Panc1 (cell line): ENCODE results near the gene HS3ST2. TPM values are rescaled to one million over a fixed set of nuclear protein-coding genes. Genes with fewer than 3 reads are reported as not detected.

ENCODE experiments used
- ATAC-seq: fragments of 200-7000 bp; cut with Tn5 transposase; 2 replicates; pipeline ENCODE4 v1.9.1; 2020; ENCODE audit warnings: mild to moderate bottlenecking, moderate library complexity
- BruUV-seq: library from RNA; stranded (reverse); fragments of 400-500 nt; replicated peaks from 2 replicates; lab custom pipeline; 2021; lab: Mats Ljungman, UMichigan
- CTCF ChIA-PET: fragments of 300-600 bp; sonication (Branson Sonifier 250); formaldehyde crosslinking; loops from one replicate; lab custom pipeline; 2022; ENCODE audit warnings: antibody characterized with exemption; lab: Charles Lee
- POLR2A ChIA-PET: fragments of 300-600 bp; sonication (Branson Sonifier 250); formaldehyde crosslinking; loops from one replicate; lab custom pipeline; 2022; ENCODE audit warnings: antibody characterized with exemption; lab: Charles Lee
- DNase-seq: peaks from one replicate; pipeline ENCODE4 v3.0.0-alpha.2; 2010; ENCODE audit warnings: low read depth, low spot score
- H3K27ac ChIP-seq: 2 replicates; pipeline ENCODE4 v1.5.1; 2011; ENCODE audit warnings: mild to moderate bottlenecking, low read length, inconsistent platforms
- H3K27me3 ChIP-seq: fragments of 200-500 bp; sonication (Bioruptor generic); 2 replicates; pipeline ENCODE4 v1.6.0; 2014; ENCODE audit warnings: low read length, inconsistent platforms; ENCODE audit not compliant: control insufficient read depth, insufficient read depth
- H3K36me3 ChIP-seq: fragments of 200-500 bp; sonication (Bioruptor generic); 2 replicates; pipeline ENCODE4 v1.5.1; 2014; ENCODE audit warnings: inconsistent platforms, mild to moderate bottlenecking, low read length, moderate library complexity; ENCODE audit not compliant: control insufficient read depth, insufficient read depth
- H3K4me1 ChIP-seq: 2 replicates; pipeline ENCODE4 v1.5.1; 2011; ENCODE audit warnings: inconsistent platforms, mild to moderate bottlenecking, low read length, moderate library complexity; ENCODE audit not compliant: control insufficient read depth, insufficient read depth
- H3K4me3 ChIP-seq, 2 experiments: 2 replicates each; pipeline ENCODE4 v1.5.1; 2011 to 2012; ENCODE audit warnings: low read depth in 2 of 2, low read length in 2 of 2, mild to moderate bottlenecking in 2 of 2, inconsistent platforms in 1 of 2, moderate library complexity in 1 of 2
- H3K9me3 ChIP-seq: fragments of 200-500 bp; sonication (Bioruptor generic); 2 replicates; pipeline ENCODE4 v1.5.1; 2014; ENCODE audit warnings: low read depth, mild to moderate bottlenecking, inconsistent platforms, low read length, moderate library complexity; ENCODE audit not compliant: control insufficient read depth, insufficient read depth
- POLR2AphosphoS5 ChIP-seq: IDR thresholded peaks from 2 replicates; pipeline ENCODE4 v1.6.1; 2012; ENCODE audit warnings: mild to moderate bottlenecking, low read depth, low read length, moderate library complexity
- SIN3A ChIP-seq: IDR thresholded peaks from 2 replicates; pipeline ENCODE4 v1.6.1; 2012; ENCODE audit warnings: low read depth, mild to moderate bottlenecking, low read length, moderate library complexity, borderline replicate concordance; ENCODE audit not compliant: insufficient read depth
- TCF7L2 ChIP-seq: IDR thresholded peaks from 2 replicates; pipeline ENCODE4 v1.6.1; 2011; ENCODE audit warnings: mild to moderate bottlenecking, low read depth, low read length, inconsistent platforms
- in situ Hi-C: cut with HindIII; loops from 2 replicates; pipeline ENCODE4 v1.10.0; 2016; ENCODE audit warnings: low sequenced_read_pairs, low pct_unique_long_range_greater_than_20kb
- intact Hi-C: fragments of 100-400 bp; cut with micrococcal nuclease; formaldehyde crosslinking; loops from one replicate; pipeline ENCODE4 v1.10.0; 2022; ENCODE audit not compliant: unreplicated experiment
- total RNA-seq: library from RNA; stranded (reverse); gene quantifications from one replicate; pipeline ENCODE4 v1.2.1, GENCODE V29; 2021; ENCODE audit not compliant: unreplicated experiment
- TF ChIP-seq, protein P1 (sequence below): fragments of 450-650 bp; IDR thresholded peaks from 2 replicates; pipeline ENCODE4 v1.5.1; 2017; ENCODE audit warnings: mild to moderate bottlenecking
- TF ChIP-seq, protein P2 (sequence below), 2 experiments: IDR thresholded peaks; 2 replicates each; pipeline ENCODE4 v1.6.1; 2011 to 2012; ENCODE audit warnings: low read depth in 2 of 2, control low read depth in 1 of 2, low read length in 1 of 2, mild to moderate bottlenecking in 1 of 2, moderate library complexity in 1 of 2; ENCODE audit not compliant: insufficient read depth in 1 of 2

Gene HS3ST2
- total RNA-seq, 1 experiment from 2014 or later = not detected

DNA sequence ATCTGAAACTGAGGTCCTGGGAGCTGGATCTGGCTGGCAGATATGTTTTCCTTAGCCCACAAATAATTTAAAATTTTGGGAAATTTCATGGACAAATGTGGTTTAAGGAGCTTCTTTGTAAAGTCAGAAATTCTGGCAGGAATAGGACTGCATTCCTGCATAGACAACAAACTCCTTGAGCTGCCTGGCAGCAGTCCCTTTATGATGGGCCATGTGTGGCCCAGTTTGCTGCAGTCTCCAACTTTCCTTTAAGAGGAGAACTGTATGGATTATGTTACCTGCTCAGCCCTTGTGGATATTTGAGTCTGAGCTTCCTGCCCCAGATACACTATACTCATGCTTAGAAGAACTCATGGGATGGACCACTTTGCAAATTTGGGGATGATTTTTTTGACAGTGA, 48.5 kb upstream of the HS3ST2 start:
- no peak for DNase-seq
- Histone ChIP-seq H3K4me3 (no peak overlapping the region), H3K36me3 (no peaks in the 10 kb centered on the region), H3K9me3 (no peaks in the 10 kb centered on the region), H3K4me1 (no peaks in the 10 kb centered on the region), H3K27ac (no peak overlapping the region), H3K27me3 (0 out of 2 replicates have a peak, but pooled peaks cover 2% of the 10 kb centered on the region)
- no peak for ATAC-seq
- intact Hi-C loops (no loop called here), in situ Hi-C loops (no loop called here)
- TF ChIP-seq TCF7L2 = no peak
- TF ChIP-seq SIN3A = no peak
- TF ChIP-seq, protein P1, sequence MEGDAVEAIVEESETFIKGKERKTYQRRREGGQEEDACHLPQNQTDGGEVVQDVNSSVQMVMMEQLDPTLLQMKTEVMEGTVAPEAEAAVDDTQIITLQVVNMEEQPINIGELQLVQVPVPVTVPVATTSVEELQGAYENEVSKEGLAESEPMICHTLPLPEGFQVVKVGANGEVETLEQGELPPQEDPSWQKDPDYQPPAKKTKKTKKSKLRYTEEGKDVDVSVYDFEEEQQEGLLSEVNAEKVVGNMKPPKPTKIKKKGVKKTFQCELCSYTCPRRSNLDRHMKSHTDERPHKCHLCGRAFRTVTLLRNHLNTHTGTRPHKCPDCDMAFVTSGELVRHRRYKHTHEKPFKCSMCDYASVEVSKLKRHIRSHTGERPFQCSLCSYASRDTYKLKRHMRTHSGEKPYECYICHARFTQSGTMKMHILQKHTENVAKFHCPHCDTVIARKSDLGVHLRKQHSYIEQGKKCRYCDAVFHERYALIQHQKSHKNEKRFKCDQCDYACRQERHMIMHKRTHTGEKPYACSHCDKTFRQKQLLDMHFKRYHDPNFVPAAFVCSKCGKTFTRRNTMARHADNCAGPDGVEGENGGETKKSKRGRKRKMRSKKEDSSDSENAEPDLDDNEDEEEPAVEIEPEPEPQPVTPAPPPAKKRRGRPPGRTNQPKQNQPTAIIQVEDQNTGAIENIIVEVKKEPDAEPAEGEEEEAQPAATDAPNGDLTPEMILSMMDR = no peak
- no peak for TF ChIP-seq POLR2AphosphoS5
- TF ChIP-seq, protein P2, sequence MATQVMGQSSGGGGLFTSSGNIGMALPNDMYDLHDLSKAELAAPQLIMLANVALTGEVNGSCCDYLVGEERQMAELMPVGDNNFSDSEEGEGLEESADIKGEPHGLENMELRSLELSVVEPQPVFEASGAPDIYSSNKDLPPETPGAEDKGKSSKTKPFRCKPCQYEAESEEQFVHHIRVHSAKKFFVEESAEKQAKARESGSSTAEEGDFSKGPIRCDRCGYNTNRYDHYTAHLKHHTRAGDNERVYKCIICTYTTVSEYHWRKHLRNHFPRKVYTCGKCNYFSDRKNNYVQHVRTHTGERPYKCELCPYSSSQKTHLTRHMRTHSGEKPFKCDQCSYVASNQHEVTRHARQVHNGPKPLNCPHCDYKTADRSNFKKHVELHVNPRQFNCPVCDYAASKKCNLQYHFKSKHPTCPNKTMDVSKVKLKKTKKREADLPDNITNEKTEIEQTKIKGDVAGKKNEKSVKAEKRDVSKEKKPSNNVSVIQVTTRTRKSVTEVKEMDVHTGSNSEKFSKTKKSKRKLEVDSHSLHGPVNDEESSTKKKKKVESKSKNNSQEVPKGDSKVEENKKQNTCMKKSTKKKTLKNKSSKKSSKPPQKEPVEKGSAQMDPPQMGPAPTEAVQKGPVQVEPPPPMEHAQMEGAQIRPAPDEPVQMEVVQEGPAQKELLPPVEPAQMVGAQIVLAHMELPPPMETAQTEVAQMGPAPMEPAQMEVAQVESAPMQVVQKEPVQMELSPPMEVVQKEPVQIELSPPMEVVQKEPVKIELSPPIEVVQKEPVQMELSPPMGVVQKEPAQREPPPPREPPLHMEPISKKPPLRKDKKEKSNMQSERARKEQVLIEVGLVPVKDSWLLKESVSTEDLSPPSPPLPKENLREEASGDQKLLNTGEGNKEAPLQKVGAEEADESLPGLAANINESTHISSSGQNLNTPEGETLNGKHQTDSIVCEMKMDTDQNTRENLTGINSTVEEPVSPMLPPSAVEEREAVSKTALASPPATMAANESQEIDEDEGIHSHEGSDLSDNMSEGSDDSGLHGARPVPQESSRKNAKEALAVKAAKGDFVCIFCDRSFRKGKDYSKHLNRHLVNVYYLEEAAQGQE (IDR thresholded peaks at IDR 0.05; ENCODE audit: insufficient read depth in 1 of 2, low read depth in 2 of 2, low read length in 1 of 2) = no peak
- CTCF ChIA-PET = no interaction called here
- no TSS peak for BruUV-seq
- POLR2A ChIA-PET = no interaction called here

DNA sequence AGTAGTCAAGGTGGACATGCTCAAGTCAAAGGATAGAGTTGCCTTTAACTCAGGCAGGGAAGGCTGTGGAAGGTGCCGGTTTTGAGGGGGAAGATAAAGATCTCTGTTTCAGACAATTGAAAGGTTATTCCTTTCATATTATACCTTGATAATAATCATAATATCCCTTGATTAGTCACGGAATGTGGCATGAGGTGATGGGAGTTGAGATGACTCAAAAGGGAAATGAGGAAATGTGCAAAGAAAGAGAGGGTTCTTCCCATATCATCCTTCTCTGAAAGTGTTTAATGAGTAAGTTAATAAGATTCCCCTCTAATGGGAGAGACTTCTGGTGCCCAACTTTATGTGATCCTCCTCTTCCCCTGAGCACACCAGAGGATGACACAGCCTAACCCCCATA, 43.1 kb upstream of the HS3ST2 start:
- in situ Hi-C loops = no loop called here
- BruUV-seq = no TSS peak
- ATAC-seq = no peak

More for the DNA sequence above, 43.1 kb upstream of the HS3ST2 start:
- Histone ChIP-seq H3K36me3 (no peaks in the 10 kb centered on the region), H3K9me3 (no peaks in the 10 kb centered on the region), H3K4me3 (no peak overlapping the region), H3K27ac (no peak overlapping the region), H3K4me1 (no peaks in the 10 kb centered on the region), H3K27me3 (peaks cover 5% of the 10 kb centered on the region; the same call in 1 of the 2 replicates)
- ChIA-PET CTCF (no interaction called here), POLR2A (no interaction called here)
- no peak for DNase-seq
- TF ChIP-seq, protein P2 (IDR thresholded peaks at IDR 0.05; ENCODE audit: insufficient read depth in 1 of 2, low read depth in 2 of 2, low read length in 1 of 2) = no peak
- TF ChIP-seq, protein P1 = no peak
- no peak for TF ChIP-seq TCF7L2
- TF ChIP-seq SIN3A = no peak
- TF ChIP-seq POLR2AphosphoS5 = no peak
- intact Hi-C loops = no loop called here
